Hematopoietic multipotent progenitor cell treated with erythropoietin and hydrocortisone succinate and interleukin-3 and kit ligand, for 17 days (in vitro differentiated cells): ENCODE results near the gene LRRC3B.
"Not testable (repeated sequence)": the region's sequence is repeated elsewhere in the genome, so short reads cannot be mapped to it uniquely, and the experiment has no call there.

ENCODE experiments used
- DNase-seq: peaks from one replicate; pipeline ENCODE4 v3.0.0-alpha.2; 2015; ENCODE audit warnings: low spot score

Gene LRRC3B, protein sequence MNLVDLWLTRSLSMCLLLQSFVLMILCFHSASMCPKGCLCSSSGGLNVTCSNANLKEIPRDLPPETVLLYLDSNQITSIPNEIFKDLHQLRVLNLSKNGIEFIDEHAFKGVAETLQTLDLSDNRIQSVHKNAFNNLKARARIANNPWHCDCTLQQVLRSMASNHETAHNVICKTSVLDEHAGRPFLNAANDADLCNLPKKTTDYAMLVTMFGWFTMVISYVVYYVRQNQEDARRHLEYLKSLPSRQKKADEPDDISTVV

DNA sequence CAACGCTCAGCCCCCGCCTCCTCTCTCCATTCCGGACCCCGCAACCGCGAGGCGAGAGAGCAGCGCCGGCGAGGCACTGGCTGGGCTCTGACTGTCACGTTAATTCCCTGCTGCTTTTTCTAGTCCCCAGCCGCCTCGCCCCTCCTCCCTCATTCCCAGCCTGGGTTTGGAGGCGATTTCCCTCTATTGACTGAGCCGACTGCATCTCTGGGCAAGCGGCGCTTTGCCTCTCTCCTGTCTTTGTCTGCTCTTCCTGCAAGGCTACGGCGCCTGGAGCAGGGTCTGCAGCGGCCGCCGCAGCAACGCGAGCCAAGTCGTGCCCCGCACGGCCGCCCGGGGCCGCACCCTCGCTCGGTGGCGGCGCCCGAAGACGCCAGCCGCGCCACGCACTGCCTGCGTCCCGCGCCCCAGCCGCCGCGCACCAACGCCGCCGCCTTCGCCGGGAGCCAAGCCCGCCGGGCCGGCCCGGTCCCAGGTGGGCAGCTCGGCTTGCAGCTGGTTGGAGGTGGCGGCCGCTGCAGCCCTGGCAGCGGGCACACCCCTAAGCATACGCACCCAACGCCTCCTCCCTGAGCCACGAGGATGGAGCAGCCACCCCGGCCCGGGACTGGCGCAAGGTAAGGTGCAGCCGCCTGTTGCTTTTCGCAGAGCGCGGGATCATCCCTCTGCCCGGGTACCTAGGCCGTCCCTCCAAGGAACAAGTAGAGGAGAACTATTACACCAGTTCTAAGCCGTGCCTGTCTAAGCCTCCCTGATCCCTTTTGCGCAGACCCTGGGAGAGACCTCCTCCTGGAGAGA is at the start of gene LRRC3B:
Gene LRRC3B, plus strand, starts transcription at position 152 of the 798 bp plus-strand sequence. CDS start 86,901 bp downstream, outside the sequence.
- DNase-seq, result no peak

DNA sequence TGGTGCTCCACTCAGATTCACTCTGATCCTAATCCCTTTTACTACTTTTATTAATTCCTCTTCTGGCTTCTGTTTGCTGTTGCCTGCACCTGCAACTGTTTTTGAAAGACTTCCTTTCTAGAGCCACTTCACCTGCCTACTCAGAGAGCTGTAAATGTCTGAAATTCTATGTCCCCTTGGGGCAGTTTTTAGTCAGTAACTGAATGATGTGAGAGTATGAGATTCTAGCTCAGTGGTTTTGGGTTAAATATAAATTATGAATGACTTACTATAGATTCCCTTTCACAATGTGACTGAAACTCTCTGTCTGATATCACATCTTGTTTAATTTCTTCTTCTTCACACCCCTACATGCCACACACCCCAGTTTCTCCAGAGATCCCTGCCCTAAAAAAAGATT is 47.8 kb upstream of the LRRC3B start:
- no peak for DNase-seq

GRCh38 chr3:26579116-26579515 is 43.5 kb upstream of the LRRC3B start:
- DNase-seq, result no peak

DNA sequence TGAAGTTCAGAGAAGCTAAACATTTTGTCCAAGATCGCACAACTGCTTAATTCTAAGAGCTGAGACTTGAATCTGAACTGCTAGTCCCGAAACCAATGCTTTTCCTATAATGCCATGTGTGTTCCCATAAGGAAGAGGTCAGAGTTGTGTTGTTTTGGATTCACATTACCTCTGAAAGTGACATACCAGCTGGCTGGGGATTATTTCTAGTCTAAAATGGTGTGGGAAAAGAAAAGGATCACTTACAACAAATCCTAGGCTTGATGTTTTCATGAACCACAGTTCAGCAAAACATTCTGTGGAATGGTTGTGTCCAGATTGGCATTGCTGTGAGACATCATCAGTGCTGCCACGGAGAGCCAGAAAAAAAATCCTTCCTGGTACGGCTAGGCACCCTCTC is 35.0 kb upstream of the LRRC3B start:
- no peak for DNase-seq

GRCh38 chr3:26588931-26589330 is 33.6 kb upstream of the LRRC3B start:
- no peak for DNase-seq

- no peak for DNase-seq
Observed at GRCh38 chr3:26589678-26590077, 32.9 kb upstream of the LRRC3B start.

- no peak for DNase-seq
Observed at GRCh38 chr3:26590919-26591484, 31.6 kb upstream of the LRRC3B start.

DNA sequence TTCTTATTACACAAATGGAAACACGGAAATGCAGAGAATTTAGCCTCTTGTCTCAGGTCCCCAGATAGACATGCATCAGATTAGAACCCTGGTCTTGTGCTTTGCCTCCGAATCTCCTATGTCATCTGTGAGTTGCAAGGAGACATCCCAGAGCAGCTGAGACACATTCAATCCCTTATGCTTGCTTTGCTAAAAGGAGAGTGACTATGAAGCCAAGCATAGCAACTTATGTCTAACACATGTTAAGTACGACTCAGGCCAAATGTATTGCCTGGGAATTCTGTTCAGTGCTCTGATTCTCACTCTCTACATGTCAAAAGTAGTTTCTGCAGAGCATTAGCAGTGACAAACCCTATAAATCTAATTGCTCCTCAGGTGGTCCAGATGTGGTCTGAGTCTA is 30.6 kb upstream of the LRRC3B start:
- DNase-seq, result no peak

GRCh38 chr3:26592451-26592850 is 30.1 kb upstream of the LRRC3B start:
- no peak for DNase-seq

DNA sequence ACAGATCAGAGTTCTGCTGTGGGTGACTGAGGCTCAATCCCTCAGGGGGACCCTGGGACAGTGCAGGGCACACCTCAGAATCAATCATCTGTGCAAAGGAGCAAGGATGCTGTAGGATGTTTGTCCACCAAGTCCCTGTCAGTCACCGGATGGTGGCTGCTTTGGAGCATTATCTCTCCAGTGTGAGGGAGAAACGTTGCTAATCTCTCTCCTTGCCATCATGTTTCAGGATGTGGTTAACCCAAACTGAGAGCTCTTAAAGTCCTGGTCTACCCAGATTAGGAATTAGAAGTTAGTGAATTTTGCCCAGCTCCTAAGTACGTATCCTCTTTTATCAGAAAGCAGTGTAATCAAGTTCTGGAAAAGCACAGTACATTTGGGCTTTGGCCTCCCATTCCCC is 26.2 kb upstream of the LRRC3B start:
- DNase-seq, result no peak

DNA sequence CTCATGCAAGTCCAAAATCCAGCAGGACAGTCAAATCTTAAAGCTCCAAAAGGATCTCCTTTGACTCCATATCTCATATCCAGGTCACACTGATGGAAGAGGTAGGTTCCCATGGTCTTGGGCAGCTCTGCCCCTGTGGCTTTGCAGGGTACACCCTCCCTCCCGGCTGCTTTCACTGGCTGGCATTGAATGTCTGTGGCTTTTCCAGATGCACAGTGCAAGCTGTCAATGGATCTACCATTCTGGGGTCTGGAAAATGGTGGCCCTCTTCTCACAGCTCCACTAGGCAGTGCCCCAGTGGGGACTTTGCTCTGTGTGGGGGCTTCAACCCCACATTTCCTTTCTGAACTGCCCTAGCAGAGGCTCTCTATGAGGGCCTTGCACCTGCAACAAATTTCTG is 19.3 kb upstream of the LRRC3B start:
- not testable (repeated sequence) for DNase-seq

DNA sequence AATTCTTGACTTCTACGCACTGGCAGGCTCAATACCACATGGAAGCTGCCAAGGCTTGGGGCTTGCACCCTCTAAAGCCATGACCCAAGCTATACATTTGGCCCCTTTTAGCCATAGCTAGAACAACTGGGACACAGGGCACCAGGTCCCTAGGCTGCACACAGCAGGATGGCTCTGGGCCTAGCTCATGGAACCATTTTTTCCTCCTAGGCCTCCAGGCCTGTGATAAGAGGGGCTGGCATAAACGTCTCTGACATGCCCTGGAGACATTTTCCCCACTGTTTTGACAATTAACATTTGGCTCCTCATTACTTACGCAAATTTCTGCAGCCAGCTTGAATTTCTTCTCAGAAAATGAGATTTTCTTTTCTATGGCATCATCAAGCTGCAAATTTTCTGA is 18.8 kb upstream of the LRRC3B start:
- not testable (repeated sequence) for DNase-seq

- DNase-seq, result no peak
Observed at GRCh38 chr3:26614006-26614685, 8.4 kb upstream of the LRRC3B start.

GRCh38 chr3:26621176-26621575 is 1.4 kb upstream of the LRRC3B start:
- no peak for DNase-seq

GRCh38 chr3:26621906-26622620 is 509 bp upstream of the LRRC3B start:
- no peak for DNase-seq

DNA sequence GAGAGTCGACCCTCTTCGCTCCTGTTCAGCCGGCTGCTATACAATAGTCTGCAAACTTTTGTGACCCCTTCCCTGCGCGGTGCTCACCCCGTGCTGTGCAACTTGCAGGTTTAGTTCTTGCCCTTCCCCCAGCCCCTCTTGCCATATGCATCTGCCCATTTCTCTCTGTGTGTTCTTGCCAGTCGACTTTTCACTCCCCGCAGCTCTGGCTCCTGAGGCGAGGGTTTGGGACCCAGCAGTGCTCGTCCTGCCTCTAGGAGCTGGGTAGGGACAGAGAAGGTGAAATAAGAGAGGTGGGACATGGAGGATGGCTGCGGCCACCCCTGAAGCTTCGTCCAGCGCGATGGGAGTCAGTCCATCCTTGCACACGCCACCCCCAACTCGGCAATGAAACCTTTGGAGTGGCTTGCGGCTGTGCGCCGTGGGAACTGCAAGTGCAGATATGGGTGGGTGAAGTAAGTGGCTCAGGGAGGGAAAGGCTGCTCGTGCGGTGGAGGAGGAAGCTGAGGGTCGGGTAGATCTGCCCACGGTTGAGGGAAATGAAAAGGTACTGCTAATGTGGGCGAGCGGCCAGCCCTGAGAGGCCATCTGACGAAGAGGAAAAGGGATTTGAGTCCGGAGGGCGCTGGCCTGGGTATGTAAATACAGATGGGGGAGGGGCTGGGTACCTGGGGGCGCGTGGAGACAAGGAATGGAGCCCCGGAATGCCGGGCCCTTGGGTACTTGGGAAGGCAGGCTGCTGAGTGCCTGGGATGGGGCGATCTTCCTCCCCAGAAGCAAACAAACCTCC is 1.0 kb downstream of the LRRC3B start:
- no peak for DNase-seq

DNA sequence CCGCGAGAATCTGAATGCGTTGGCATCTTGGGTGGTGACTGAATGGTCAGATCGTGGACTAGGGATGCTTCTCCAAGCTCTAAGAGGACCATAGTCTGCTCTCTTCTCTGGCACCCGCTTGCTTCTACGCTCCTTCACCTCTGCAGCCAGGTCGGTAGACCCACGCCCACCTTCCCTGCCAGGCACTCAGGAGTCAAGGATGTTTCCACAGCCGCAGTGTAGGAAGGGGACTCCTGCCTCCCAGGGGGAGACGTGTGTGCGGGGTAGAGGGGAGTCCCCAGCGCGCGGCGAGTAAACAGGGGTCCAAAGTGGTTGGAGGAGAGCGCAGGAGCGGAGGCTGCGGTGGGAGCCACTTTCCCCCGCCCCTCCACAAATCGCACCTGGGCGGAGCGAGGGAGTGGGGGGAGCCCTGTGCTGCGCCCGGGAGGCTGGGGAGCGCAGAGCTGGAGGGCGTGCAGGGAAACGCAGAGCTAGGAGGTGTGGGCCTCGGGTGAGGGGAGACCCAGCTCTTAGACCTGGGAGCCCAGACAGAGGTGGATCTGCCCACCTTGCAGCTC is 1.7 kb downstream of the LRRC3B start:
- DNase-seq, result no peak

GRCh38 chr3:26625187-26625586 is 2.6 kb downstream of the LRRC3B start:
- DNase-seq, result no peak

DNA sequence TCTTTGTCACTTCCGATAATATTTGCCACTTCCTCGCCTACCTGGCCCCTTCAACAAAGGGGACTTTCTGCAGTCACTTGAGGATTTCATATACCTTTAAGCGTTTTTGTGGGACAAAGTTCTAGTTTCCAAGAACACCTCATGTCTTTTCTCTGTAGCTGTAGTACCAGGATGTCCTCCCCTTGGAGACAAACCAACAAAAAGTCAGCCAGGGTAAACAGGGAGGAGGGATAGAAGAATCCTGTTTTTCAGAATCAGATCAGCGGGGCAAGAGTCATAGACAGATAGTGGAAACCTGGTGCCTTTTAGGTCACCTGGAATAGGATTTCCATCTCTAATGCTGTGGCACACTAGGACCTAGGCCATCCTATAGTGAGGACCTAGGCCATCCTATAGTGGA is 4.5 kb downstream of the LRRC3B start:
- DNase-seq, result no peak

- no peak for DNase-seq
Observed at GRCh38 chr3:26628915-26629314, 6.3 kb downstream of the LRRC3B start.
